Gastrocnemius medialis (tissue), 4 donors: ENCODE measurements around the gene PAFAH2. TPM values are rescaled to one million over a fixed set of nuclear protein-coding genes. Genes with fewer than 3 reads are reported as not detected.

Experiments
- ATAC-seq, 2 donors: fragments of 150-250 bp; one replicate each; pipeline ENCODE4 v1.9.1; 2016
- DNase-seq, 2 donors: peaks; one replicate each; pipeline ENCODE4 v3.0.0-alpha.2; 2019
- H3K27ac ChIP-seq, 4 donors: fragments of 200-600 bp; sonication (generic); 1 replicate in 1 of 4; 2 replicates in 3 of 4; pipeline ENCODE4 v1.5.1; 2016 to 2018; ENCODE audit warnings: mild to moderate bottlenecking in 2 of 4, moderate library complexity in 1 of 4
- H3K27me3 ChIP-seq, 3 donors: fragments of 200-600 bp; sonication (generic) in 2 of 3; 1 replicate in 1 of 3; 2 replicates in 2 of 3; pipeline versions ENCODE4 v1.5.1 to v1.6.0; 2016 to 2019; ENCODE audit warnings: mild to moderate bottlenecking in 1 of 3, moderate library complexity in 1 of 3
- H3K36me3 ChIP-seq, 2 donors: fragments of 200-600 bp; sonication (generic) in 1 of 2; one replicate each; pipeline ENCODE4 v1.5.1; 2017 to 2018
- H3K4me1 ChIP-seq, 2 donors: fragments of 200-600 bp; sonication (generic) in 1 of 2; one replicate each; pipeline ENCODE4 v1.5.1; 2016 to 2017; ENCODE audit warnings: mild to moderate bottlenecking in 2 of 2
- H3K4me3 ChIP-seq, 4 donors: fragments of 200-600 bp; sonication (generic) in 3 of 4; 1 replicate in 1 of 4; 2 replicates in 3 of 4; pipeline ENCODE4 v1.5.1; 2016 to 2019; ENCODE audit warnings: mild to moderate bottlenecking in 2 of 4
- H3K9me3 ChIP-seq, 3 donors: fragments of 200-600 bp; sonication (generic) in 2 of 3; 1 replicate in 1 of 3; 2 replicates in 2 of 3; pipeline ENCODE4 v1.5.1; 2016 to 2019
- CTCF ChIP-seq, 5 experiments: fragments of 450-650 bp in 3 of 5; fragments of 200-600 bp in 2 of 5; sonication (generic) in 2 of 5; IDR thresholded peaks in 4 of 5; conservative IDR thresholded peaks in 1 of 5; 1 replicate in 4 of 5; 2 replicates in 1 of 5; pipeline ENCODE4 v1.5.1; 2016 to 2019; ENCODE audit warnings: antibody characterized with exemption in 5 of 5, mild to moderate bottlenecking in 3 of 5, moderate library complexity in 3 of 5
- POLR2A ChIP-seq, 2 donors: fragments of 450-650 bp; IDR thresholded peaks; one replicate each; pipeline ENCODE4 v1.6.1; 2017; ENCODE audit warnings: antibody characterized with exemption in 2 of 2, mild to moderate bottlenecking in 2 of 2, moderate library complexity in 2 of 2
- in situ Hi-C, 4 donors: fragments of 200-750 bp; cut with MboI; loops; one replicate each; pipeline versions ENCODE4 v1.15.0 to v1.8.0; 2017; ENCODE audit warnings: low sequenced_read_pairs in 4 of 4
- intact Hi-C: fragments of 100-400 bp; cut with DNase I; formaldehyde crosslinking; loops from one replicate; pipeline ENCODE4 v1.15.1; 2023; ENCODE audit warnings: low total_unique reads
- total RNA-seq, 4 donors: library from RNA; depleted of rRNA; stranded (reverse); fragments of >200 nt; gene quantifications; one replicate each; pipeline versions ENCODE4 v1.1.0 to v1.2.3, GENCODE V29; 2016

The PAFAH2 gene
- total RNA-seq, 4 donors from 2014 or later = 9.0 to 35.5 (median 16.1) TPM

DNA sequence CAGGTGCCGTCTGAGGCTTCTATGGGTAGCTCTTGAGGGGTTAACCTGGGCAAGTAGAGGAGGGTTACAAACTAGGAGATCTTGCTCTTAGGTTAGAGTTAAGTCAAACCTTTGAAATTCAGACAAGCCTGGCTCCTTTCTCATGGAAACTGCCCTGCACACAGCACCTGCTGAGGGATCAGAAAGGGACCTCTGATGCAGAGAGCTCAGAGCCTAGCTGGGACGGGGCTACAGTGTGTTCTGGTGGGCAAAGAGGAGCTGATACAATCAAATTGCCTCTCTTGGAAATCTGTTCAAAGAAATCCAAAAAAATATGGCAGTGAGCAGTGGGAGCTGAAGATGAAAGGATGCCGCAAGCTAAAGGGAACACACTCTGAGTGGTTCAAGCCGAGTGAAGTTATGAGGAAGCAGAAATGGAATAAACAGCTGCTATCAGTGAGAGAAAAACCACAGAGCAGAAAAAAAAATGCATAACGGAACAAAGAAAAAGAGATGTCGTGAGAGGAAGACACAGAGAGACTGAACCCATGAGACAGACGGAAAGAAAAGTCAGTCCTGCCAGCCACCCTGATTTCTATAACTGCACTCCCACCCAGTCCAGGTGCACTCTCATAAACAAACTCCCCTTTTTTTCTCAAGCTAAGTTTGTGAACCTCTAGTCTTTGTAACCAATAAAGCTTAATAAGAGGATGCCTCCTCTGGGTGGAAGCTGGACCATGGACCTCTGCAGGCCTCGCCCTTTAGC, 26.6 kb downstream of the PAFAH2 start:
- Histone ChIP-seq H3K4me3 (no peak overlapping the region), H3K27ac (no peak overlapping the region), H3K9me3 (no peaks in the 10 kb centered on the region), H3K36me3 (peaks cover 0 to 73% of the 10 kb centered on the region in 2 donors), H3K27me3 (no peaks in the 10 kb centered on the region), H3K4me1 (no peaks in the 10 kb centered on the region)
- DNase-seq (no peak), ATAC-seq (no peak)
- in situ Hi-C loops (no loop called here), intact Hi-C loops (no loop called here)
- TF ChIP-seq CTCF (IDR thresholded peaks at IDR 0.05 in 4 of 5, conservative IDR thresholded peaks at IDR 0.05 in 1 of 5) (no peak), POLR2A (IDR thresholded peaks at IDR 0.05) (no peak)

- no peak for ATAC-seq
- no peaks in the 10 kb centered on the region for H3K27me3 ChIP-seq
- no peaks in the 10 kb centered on the region for H3K9me3 ChIP-seq
- H3K27ac ChIP-seq = no peak overlapping the region
- DNase-seq = no peak
- H3K36me3 ChIP-seq = peaks cover 0 to 38% of the 10 kb centered on the region in 2 donors
- intact Hi-C loops (no loop called here), in situ Hi-C loops (no loop called here)
- H3K4me1 ChIP-seq = no peaks in the 10 kb centered on the region
- no peak for TF ChIP-seq CTCF (IDR thresholded peaks at IDR 0.05 in 4 of 5, conservative IDR thresholded peaks at IDR 0.05 in 1 of 5)
- no peak for TF ChIP-seq POLR2A (IDR thresholded peaks at IDR 0.05)
- H3K4me3 ChIP-seq = no peak overlapping the region
These were observed 30.6 kb downstream of the PAFAH2 start for GRCh38 chr1:25967308-25967707.

DNA sequence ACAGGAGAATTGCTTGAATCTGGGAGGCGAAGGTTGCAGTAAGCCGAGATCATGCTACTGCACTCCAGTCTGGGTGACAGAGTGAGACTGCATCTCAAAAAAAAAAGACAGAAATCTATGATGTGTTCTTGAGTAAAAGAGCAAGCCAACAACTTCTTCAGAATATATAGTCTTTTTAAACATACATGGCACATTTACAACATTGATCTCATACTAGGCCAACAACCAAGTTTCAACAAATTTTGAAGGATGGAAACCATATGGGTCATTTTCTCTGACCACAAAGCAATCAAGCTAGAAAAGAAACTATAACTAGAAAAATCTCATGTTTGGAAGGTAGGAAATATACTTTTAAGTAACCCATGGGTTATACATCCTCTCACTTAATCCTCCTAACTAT, 38.3 kb downstream of the PAFAH2 start:
- no peaks in the 10 kb centered on the region for H3K9me3 ChIP-seq
- DNase-seq = no peak
- H3K4me3 ChIP-seq = no peak overlapping the region
- H3K27ac ChIP-seq = no peak overlapping the region
- TF ChIP-seq POLR2A (IDR thresholded peaks at IDR 0.05) (no peak), CTCF (IDR thresholded peaks at IDR 0.05 in 4 of 5, conservative IDR thresholded peaks at IDR 0.05 in 1 of 5) (no peak)
- H3K4me1 ChIP-seq = no peaks in the 10 kb centered on the region
- in situ Hi-C loops = no loop called here
- intact Hi-C loops = no loop called here
- ATAC-seq = no peak
- H3K27me3 ChIP-seq = no peaks in the 10 kb centered on the region
- H3K36me3 ChIP-seq = peaks cover 0 to 44% of the 10 kb centered on the region in 2 donors

DNA sequence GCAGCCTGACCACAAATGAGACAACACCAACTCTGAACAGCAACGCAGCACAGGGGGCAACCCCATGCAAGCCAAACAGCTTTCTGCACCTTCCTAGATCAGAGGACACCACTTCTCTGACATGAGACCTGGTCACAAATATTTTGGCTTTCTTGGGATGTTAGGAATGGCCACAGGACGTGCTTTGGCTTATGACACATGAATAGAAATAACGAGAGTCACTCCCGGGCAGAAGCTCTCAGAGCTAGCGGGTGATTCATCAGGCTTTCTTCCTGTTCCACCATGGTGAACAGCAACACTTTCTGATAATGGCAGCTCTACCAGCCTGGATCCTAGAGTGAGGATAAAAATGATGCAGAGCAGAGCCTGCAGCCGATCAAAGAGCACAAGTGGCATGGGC, 39.4 kb downstream of the PAFAH2 start:
- intact Hi-C loops = no loop called here
- in situ Hi-C loops = no loop called here
- DNase-seq = no peak

More for the DNA sequence above, 39.4 kb downstream of the PAFAH2 start:
- Histone ChIP-seq H3K4me3 (no peak overlapping the region), H3K9me3 (no peaks in the 10 kb centered on the region), H3K4me1 (no peaks in the 10 kb centered on the region), H3K36me3 (peaks cover 0 to 40% of the 10 kb centered on the region in 2 donors), H3K27me3 (no peaks in the 10 kb centered on the region), H3K27ac (no peak overlapping the region)
- ATAC-seq = no peak
- TF ChIP-seq CTCF (IDR thresholded peaks at IDR 0.05 in 4 of 5, conservative IDR thresholded peaks at IDR 0.05 in 1 of 5) = no peak
- no peak for TF ChIP-seq POLR2A (IDR thresholded peaks at IDR 0.05)
